ENCODE results near the gene NPHP3.

The NPHP3 gene

GRCh38 chr3:132703733-132704132 is 18.5 kb downstream of the NPHP3 start:
- no peak for DNase-seq (ENCODE audit: low read depth in 2 of 3, low spot score in 2 of 3)

GRCh38 chr3:132695422-132695821 is 26.8 kb downstream of the NPHP3 start:
- DNase-seq (ENCODE audit: low read depth in 2 of 3, low spot score in 2 of 3) = no peak

GRCh38 chr3:132694991-132695390 is 27.2 kb downstream of the NPHP3 start:
- no peak for DNase-seq (ENCODE audit: low read depth in 2 of 3, low spot score in 2 of 3)

GRCh38 chr3:132690040-132690439 is 32.2 kb downstream of the NPHP3 start:
- no peak for DNase-seq (ENCODE audit: low read depth in 2 of 3, low spot score in 2 of 3)

GRCh38 chr3:132682201-132682600 is 40.0 kb downstream of the NPHP3 start:
- DNase-seq (ENCODE audit: low read depth in 2 of 3, low spot score in 2 of 3) = no peak

GRCh38 chr3:132681421-132681820 is 40.8 kb downstream of the NPHP3 start:
- DNase-seq (ENCODE audit: low read depth in 2 of 3, low spot score in 2 of 3) = no peak

GRCh38 chr3:132679911-132680310 is 42.3 kb downstream of the NPHP3 start:
- DNase-seq (ENCODE audit: low read depth in 2 of 3, low spot score in 2 of 3) = no peak

- DNase-seq (ENCODE audit: low read depth in 2 of 3, low spot score in 2 of 3) = no peak
Observed at GRCh38 chr3:132675408-132675807, 46.8 kb downstream of the NPHP3 start.

GRCh38 chr3:132669256-132669777 is 52.9 kb downstream of the NPHP3 start:
- no peak for DNase-seq (ENCODE audit: low read depth in 2 of 3, low spot score in 2 of 3)

- DNase-seq (ENCODE audit: low read depth in 2 of 3, low spot score in 2 of 3) = no peak
Observed at GRCh38 chr3:132665230-132665745, 56.9 kb downstream of the NPHP3 start.

GRCh38 chr3:132662212-132662611 is 60.0 kb downstream of the NPHP3 start:
- no peak for DNase-seq (ENCODE audit: low read depth in 2 of 3, low spot score in 2 of 3)

GRCh38 chr3:132661101-132661500 is 61.1 kb downstream of the NPHP3 start:
- DNase-seq (ENCODE audit: low read depth in 2 of 3, low spot score in 2 of 3) = no peak

GRCh38 chr3:132660811-132661070 is 61.5 kb downstream of the NPHP3 start:
- no peak for DNase-seq (ENCODE audit: low read depth in 2 of 3, low spot score in 2 of 3)

- peak; percentile 32 to 58 (median 44) for DNase-seq (ENCODE audit: low read depth in 2 of 3, low spot score in 2 of 3)
Observed at GRCh38 chr3:132660052-132660810, 62.0 kb downstream of the NPHP3 start, which contains the start of gene UBA5. UBA5 (plus strand) TSS chr3:132660329; CDS start chr3:132660538, 209 bp downstream.

- DNase-seq (ENCODE audit: low read depth in 2 of 3, low spot score in 2 of 3) = peak; percentile 7 to 27 (median 18)
Observed at GRCh38 chr3:132659365-132660051, 62.7 kb downstream of the NPHP3 start, which contains the start of gene ACAD11. ACAD11 (minus strand) TSS chr3:132659809; CDS start chr3:132659751, 58 bp downstream.

GRCh38 chr3:132659000-132659364 is 63.2 kb downstream of the NPHP3 start:
- DNase-seq (ENCODE audit: low read depth in 2 of 3, low spot score in 2 of 3) = no peak

GRCh38 chr3:132657869-132658747 is 64.1 kb downstream of the NPHP3 start:
- no peak for DNase-seq (ENCODE audit: low read depth in 2 of 3, low spot score in 2 of 3)

GRCh38 chr3:132655471-132655870 is 66.7 kb downstream of the NPHP3 start:
- DNase-seq (ENCODE audit: low read depth in 2 of 3, low spot score in 2 of 3) = no peak

GRCh38 chr3:132654721-132655120 is 67.5 kb downstream of the NPHP3 start:
- no peak for DNase-seq (ENCODE audit: low read depth in 2 of 3, low spot score in 2 of 3)

GRCh38 chr3:132654190-132654589 is 68.0 kb downstream of the NPHP3 start:
- DNase-seq (ENCODE audit: low read depth in 2 of 3, low spot score in 2 of 3) = no peak

- no peak for DNase-seq (ENCODE audit: low read depth in 2 of 3, low spot score in 2 of 3)
Observed at GRCh38 chr3:132652640-132653270, 69.5 kb downstream of the NPHP3 start.
